GM12873 (cell line): ENCODE data around the gene RNF169.

Source experiments
- TF ChIP-seq, protein P1 (sequence below): IDR thresholded peaks from 2 replicates; pipeline ENCODE4 v1.5.1; 2012; ENCODE audit warnings: low read depth, mild to moderate bottlenecking, moderate library complexity, low read length, control low read depth; ENCODE audit not compliant: insufficient read depth; ENCODE audit errors: missing control alignments

RNF169 gene

DNA sequence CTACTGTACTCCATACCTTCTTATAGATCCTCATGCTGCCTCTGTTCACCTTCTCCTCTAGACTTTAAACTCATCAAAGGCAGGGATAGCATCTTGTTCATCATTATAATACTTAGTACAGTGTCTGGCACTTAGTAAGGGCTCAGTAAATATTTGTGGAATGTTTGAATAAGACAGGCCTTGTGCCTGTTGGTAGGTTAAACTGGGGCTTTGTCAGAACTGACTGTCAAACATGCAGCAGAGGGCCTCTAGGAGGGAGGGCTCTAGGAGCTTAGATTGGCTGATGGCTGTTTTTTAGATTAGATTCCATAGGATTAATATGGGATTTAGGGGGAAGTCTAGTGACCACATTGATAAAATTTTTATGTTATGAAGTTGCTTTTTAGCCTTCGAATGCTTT, 70.8 kb downstream of the RNF169 start:
- TF ChIP-seq, protein P1, sequence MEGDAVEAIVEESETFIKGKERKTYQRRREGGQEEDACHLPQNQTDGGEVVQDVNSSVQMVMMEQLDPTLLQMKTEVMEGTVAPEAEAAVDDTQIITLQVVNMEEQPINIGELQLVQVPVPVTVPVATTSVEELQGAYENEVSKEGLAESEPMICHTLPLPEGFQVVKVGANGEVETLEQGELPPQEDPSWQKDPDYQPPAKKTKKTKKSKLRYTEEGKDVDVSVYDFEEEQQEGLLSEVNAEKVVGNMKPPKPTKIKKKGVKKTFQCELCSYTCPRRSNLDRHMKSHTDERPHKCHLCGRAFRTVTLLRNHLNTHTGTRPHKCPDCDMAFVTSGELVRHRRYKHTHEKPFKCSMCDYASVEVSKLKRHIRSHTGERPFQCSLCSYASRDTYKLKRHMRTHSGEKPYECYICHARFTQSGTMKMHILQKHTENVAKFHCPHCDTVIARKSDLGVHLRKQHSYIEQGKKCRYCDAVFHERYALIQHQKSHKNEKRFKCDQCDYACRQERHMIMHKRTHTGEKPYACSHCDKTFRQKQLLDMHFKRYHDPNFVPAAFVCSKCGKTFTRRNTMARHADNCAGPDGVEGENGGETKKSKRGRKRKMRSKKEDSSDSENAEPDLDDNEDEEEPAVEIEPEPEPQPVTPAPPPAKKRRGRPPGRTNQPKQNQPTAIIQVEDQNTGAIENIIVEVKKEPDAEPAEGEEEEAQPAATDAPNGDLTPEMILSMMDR, result no peak

DNA sequence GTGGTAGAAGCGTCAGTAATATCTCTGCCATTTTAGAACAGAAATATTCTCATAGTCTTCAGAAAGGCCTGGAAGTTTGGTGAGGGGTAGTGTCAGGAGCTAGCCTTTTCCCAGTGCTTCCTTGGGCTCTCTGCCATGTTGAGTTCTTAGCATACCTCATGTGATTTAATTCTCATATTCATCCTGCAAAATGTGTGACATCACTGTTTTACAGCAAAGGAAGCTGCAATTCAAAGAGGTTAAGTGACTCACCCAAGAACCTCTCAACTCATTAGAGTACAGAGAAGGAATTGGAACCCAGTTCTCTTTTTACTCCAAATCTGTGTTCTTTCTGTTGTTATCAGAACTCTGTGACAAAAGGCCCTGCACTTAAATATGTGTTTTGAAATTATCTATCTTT, 72.1 kb downstream of the RNF169 start:
- TF ChIP-seq, protein P1, result no peak

GRCh38 chr11:74822170-74822569, 73.5 kb downstream of the RNF169 start:
- TF ChIP-seq, protein P1, result no peak

DNA sequence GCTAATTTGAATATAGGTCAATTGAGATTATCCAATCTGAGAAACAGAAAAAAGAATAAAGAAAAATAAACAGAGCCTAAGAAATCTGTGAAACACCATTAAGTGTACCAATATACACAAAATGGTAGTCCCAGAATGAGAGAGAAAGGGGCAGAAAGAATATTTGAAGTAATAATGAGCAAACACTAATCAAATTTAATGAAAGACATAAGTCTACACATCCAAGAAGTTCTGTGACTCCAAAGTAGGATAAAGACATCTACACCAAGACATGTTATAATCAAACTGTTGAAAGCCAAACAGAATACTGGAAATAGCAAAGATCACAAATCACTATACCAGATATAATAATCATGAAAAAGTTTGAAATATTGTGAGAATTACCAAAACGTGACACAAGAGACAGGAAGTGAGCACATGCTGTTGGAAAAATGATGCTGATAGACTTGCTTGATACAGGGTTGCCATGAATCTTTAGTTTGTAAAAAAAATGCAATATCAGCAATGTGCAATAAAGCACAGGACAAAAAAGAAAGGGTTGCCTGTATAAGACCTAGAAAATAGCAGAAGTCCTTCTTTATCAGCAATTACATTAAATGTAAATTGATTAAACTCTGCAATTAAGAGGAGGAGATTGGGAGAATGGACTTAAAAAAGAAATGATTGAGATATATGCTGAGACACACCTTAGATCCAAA, 75.8 kb downstream of the RNF169 start:
- TF ChIP-seq, protein P1, result no peak

GRCh38 chr11:74826901-74827300, 78.3 kb downstream of the RNF169 start:
- TF ChIP-seq, protein P1, result no peak

GRCh38 chr11:74837191-74837590, 88.5 kb downstream of the RNF169 start:
- TF ChIP-seq, protein P1, result no peak

DNA sequence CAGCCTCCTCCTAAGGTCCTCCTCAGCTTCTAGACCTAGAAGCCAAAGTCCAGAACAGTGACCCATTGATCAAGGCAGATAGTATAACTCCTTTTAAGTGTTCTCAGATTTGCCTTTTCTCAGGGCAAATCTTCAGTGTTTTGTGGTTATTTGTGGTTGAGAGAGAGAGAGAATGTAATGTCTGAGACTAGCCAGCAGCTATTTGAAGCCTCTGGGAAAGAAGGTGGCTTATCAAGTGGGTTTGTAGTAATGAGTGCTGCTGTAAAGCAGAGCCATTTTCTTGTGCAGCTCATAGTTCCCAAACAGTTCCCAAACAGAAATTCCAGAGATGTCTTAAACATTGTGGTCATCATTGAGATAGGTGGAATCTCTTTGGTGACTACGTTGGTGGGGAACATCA, 89.5 kb downstream of the RNF169 start:
- TF ChIP-seq, protein P1, result no peak
